ENCODE data around the gene GAS6. TPM values are rescaled to one million over a fixed set of nuclear protein-coding genes. Genes with fewer than 3 reads are reported as not detected.

The GAS6 gene
- total and polyA plus RNA-seq, 2 donors (not counting 3 experiments of a cell fraction or from before 2014, with no cell fraction given): 69.2 to 109 TPM

DNA sequence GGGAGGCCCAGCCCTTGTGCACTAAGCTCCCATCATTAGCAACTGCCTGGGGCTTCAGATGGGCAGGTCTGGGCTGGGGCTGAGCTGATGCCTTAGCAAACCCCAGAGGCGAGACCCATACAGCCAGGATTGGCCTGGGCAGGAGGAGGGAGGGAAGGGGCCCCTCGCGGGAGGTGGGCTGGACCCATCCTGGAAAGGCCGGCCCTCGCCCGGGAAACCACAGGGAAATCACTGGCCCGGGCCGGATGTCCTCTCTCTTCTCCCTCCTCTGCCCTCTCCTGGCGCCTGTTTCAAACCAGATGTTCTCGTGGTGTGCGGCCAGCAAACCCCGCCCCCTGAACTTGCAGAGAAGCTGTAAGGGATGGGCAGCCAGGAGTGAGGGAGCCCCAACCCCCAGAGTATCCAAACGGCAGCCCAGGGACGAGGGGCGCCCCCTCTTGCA, 61.8 kb downstream of the GAS6 start:
- Histone ChIP-seq H4K20me1 (replicated peaks; ENCODE audit: control insufficient read depth, extremely low read depth, insufficient read depth, low read length) (no peaks in the 10 kb centered on the region), H3K79me2 (ENCODE audit: control insufficient read depth, insufficient read depth, low read length) (no peaks in the 10 kb centered on the region), H3K4me3 (replicated peaks in 1 of 3; ENCODE audit: insufficient read depth in 1 of 3, low read depth in 1 of 3, low read length in 3 of 3) (no peak overlapping the region), H3K36me3 (ENCODE audit: control insufficient read depth in 2 of 2, extremely low read depth in 1 of 2, insufficient read depth in 2 of 2, low read length in 2 of 2) (peaks cover 0 to 14% of the 10 kb centered on the region in 2 experiments), H3K9ac (replicated peaks; ENCODE audit: extremely low read depth, insufficient read depth, low read length) (no peak overlapping the region), H3K9me3 (replicated peaks; ENCODE audit: control insufficient read depth, insufficient read depth, low read length) (no peaks in the 10 kb centered on the region), H2AFZ (ENCODE audit: low read depth, low read length) (no peak overlapping the region), H3K4me1 (ENCODE audit: control insufficient read depth, extremely low read depth, insufficient read depth, low read length) (peaks cover 3% of the 10 kb centered on the region), H3K4me2 (ENCODE audit: insufficient read depth, low read length) (no peak overlapping the region), H3K27ac (ENCODE audit: insufficient read depth, low read depth, low read length) (no peak overlapping the region), H3K9me1 (replicated peaks; ENCODE audit: control insufficient read depth, extremely low read depth, insufficient read depth, low read length) (no peaks in the 10 kb centered on the region), H3K27me3 (ENCODE audit: control insufficient read depth in 2 of 2, insufficient read depth in 2 of 2, low read length in 2 of 2) (no peaks in the 10 kb centered on the region)
- intact Hi-C loops (cut with micrococcal nuclease): loop anchor here (1.0 kb wide), 1 partner anchor 42 kb away; no protein-coding TSS in a partner anchor
- peak; percentile 75 for FAIRE-seq
- dilution Hi-C loops (cut with MboI; ENCODE audit: extremely low pct_ligation_motif_present, low sequenced_read_pairs): no loop called here
- POLR2A ChIA-PET: no interaction called here
- CTCF ChIA-PET: interaction anchor here (0.6 to 2.3 kb wide), 7 partner anchors 17 to 102 kb away, joined by 3 to 12 read pairs (median 4); partner anchors contain the start of gene TMEM255B
- TF ChIP-seq GATA2 (IDR thresholded peaks at IDR 0.05; ENCODE audit: insufficient read depth, insufficient read length, low read depth, low read length) (no peak), FOS (IDR thresholded peaks at IDR 0.05; ENCODE audit: borderline replicate concordance, insufficient read depth, low read length) (no peak), JUN (IDR thresholded peaks at IDR 0.05; ENCODE audit: borderline replicate concordance, insufficient read depth, insufficient read length, low read depth) (no peak), POLR2A (IDR thresholded peaks at IDR 0.05; ENCODE audit: low read depth, low read length) (no peak), MYC (IDR thresholded peaks at IDR 0.05; ENCODE audit: low read depth, low read length) (no peak), POLR2AphosphoS5 (IDR thresholded peaks at IDR 0.05; ENCODE audit: insufficient read depth, low read depth, low read length) (no peak), EZH2 (IDR thresholded peaks at IDR 0.05; ENCODE audit: borderline replicate concordance, low read depth, low read length, severe bottlenecking) (no peak)
- TF ChIP-seq, protein P1, sequence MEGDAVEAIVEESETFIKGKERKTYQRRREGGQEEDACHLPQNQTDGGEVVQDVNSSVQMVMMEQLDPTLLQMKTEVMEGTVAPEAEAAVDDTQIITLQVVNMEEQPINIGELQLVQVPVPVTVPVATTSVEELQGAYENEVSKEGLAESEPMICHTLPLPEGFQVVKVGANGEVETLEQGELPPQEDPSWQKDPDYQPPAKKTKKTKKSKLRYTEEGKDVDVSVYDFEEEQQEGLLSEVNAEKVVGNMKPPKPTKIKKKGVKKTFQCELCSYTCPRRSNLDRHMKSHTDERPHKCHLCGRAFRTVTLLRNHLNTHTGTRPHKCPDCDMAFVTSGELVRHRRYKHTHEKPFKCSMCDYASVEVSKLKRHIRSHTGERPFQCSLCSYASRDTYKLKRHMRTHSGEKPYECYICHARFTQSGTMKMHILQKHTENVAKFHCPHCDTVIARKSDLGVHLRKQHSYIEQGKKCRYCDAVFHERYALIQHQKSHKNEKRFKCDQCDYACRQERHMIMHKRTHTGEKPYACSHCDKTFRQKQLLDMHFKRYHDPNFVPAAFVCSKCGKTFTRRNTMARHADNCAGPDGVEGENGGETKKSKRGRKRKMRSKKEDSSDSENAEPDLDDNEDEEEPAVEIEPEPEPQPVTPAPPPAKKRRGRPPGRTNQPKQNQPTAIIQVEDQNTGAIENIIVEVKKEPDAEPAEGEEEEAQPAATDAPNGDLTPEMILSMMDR (IDR thresholded peaks at IDR 0.05; ENCODE audit: extremely low read depth in 1 of 2, insufficient read depth in 1 of 2, low read depth in 1 of 2, low read length in 2 of 2): no peak
- TF ChIP-seq, protein P2, sequence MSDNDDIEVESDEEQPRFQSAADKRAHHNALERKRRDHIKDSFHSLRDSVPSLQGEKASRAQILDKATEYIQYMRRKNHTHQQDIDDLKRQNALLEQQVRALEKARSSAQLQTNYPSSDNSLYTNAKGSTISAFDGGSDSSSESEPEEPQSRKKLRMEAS (IDR thresholded peaks at IDR 0.05; ENCODE audit: insufficient read depth, insufficient read length): no peak
- no TSS peak for BruUV-seq (replicated peaks)
- DNase-seq (ENCODE audit: low read depth, low spot score): no peak

Measured in endothelial cell of umbilical vein (primary cell).